ENCODE results near the gene ZBTB24. TPM values are rescaled to one million over a fixed set of nuclear protein-coding genes. Genes with fewer than 3 reads are reported as not detected.

Gene ZBTB24
- total and polyA plus RNA-seq, 2 of the 13 experiments (the other 11 are each of a cell fraction or from before 2014, with no cell fraction given) = 1.5 to 6.2 TPM

DNA sequence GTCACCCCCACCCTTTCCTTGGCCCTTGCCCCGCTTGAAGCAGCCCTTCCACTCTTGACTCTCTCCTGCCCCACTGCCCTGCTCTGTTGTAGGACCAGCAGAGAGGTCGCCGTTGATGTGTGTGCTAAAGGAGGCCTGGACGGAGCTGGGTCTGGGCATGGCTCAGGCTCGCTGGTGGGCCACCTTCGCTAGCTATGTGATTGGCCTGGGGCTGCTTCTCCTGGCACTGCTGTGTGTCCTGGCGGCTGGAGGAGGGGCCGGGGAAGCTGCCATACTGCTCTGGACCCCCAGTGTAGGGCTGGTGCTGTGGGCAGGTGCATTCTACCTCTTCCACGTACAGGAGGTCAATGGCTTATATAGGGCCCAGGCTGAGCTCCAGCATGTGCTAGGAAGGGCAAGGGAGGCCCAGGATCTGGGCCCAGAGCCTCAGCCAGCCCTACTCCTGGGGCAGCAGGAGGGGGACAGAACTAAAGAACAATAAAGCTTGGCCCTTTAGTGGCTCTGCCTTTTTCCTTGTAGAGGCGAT, 39.5 kb downstream of the ZBTB24 start:
- H3K27ac ChIP-seq (ENCODE audit: extremely low read length, insufficient read depth, low read length) = no peak overlapping the region
- intact Hi-C loops (cut with micrococcal nuclease; ENCODE audit: unreplicated experiment) = no loop called here
- H3K9ac ChIP-seq (ENCODE audit: insufficient read depth, low read depth, low read length) = no peak overlapping the region
- peaks cover 25% of the 10 kb centered on the region for H3K4me1 ChIP-seq (ENCODE audit: insufficient read depth, low read length)
- no peak for ATAC-seq
- in situ Hi-C loops (cut with HindIII; ENCODE audit: extremely low pct_ligation_motif_present, low pct_unique_long_range_greater_than_20kb) = loop anchor here (5.0 kb wide), 1 partner anchor 61 kb away; the partner anchor contains the start of gene CD164
- H4K20me1 ChIP-seq (ENCODE audit: insufficient read depth, low read length) = no peaks in the 10 kb centered on the region
- CTCF ChIA-PET (ENCODE audit: low intra/inter-chr PET ratio, low total read pairs) = no interaction called here
- POLR2A ChIA-PET = interaction anchor here (1.2 to 1.4 kb wide), 2 partner anchors 13 to 61 kb away, joined by 3 to 5 read pairs; partner anchors contain the start of gene CD164
- WGBS (ENCODE audit: low lambda C conversion rate) = 97% methylated on average over 9 of the region's 10 CpGs
- peaks cover 9% of the 10 kb centered on the region for H3K79me2 ChIP-seq (ENCODE audit: insufficient read depth, low read length)
- no TSS peak for BruUV-seq (replicated peaks)
- H2AFZ ChIP-seq (ENCODE audit: low read length) = no peak overlapping the region
- no peak overlapping the region for H3K4me2 ChIP-seq (ENCODE audit: low read depth, low read length)
- DNase-seq (ENCODE audit: low spot score) = no peak
- H3K9me3 ChIP-seq (ENCODE audit: low read length) = no peaks in the 10 kb centered on the region
- H3K4me3 ChIP-seq (replicated peaks in 1 of 3; ENCODE audit: insufficient read depth in 1 of 3, low read depth in 2 of 3, low read length in 3 of 3) = no peak overlapping the region
- FAIRE-seq = no peak
- H3K27me3 ChIP-seq (ENCODE audit: control insufficient read depth in 1 of 2, insufficient read depth in 2 of 2, low read length in 2 of 2) = no peaks in the 10 kb centered on the region; a peak in 1 of 5 replicates
- H3K36me3 ChIP-seq (replicated peaks in 1 of 2; ENCODE audit: control insufficient read depth in 1 of 2, insufficient read depth in 2 of 2, low read length in 2 of 2) = peaks cover 2 to 10% of the 10 kb centered on the region in 2 experiments; a peak in 3 of 5 replicates
- TF ChIP-seq PCBP2 (optimal IDR thresholded peaks at IDR 0.05; ENCODE audit: low read depth, low read length, poor library complexity, severe bottlenecking) (no peak), RARA (CRISPR knock-in tag; IDR thresholded peaks at IDR 0.05) (no peak), SAFB2 (CRISPR knock-in tag; IDR thresholded peaks at IDR 0.05; ENCODE audit: borderline replicate concordance, low read depth) (no peak), NONO (IDR thresholded peaks at IDR 0.05) (no peak), NONO (CRISPR knock-in tag; conservative IDR thresholded peaks at IDR 0.05) (no peak), REL (CRISPR knock-in tag; conservative IDR thresholded peaks at IDR 0.05) (no peak), KAT2B (IDR thresholded peaks at IDR 0.05; ENCODE audit: borderline replicate concordance, low read depth, low read length) (no peak), TEAD2 (CRISPR knock-in tag; IDR thresholded peaks at IDR 0.05) (no peak), ARNT2 (CRISPR knock-in tag; IDR thresholded peaks at IDR 0.05; ENCODE audit: low read depth) (no peak), ZNF878 (CRISPR knock-in tag; IDR thresholded peaks at IDR 0.05) (no peak), ZNF142 (CRISPR knock-in tag; IDR thresholded peaks at IDR 0.05) (no peak), RBFOX2 (IDR thresholded peaks at IDR 0.05; ENCODE audit: low read depth, low read length) (no peak)
- TF ChIP-seq, protein P1, sequence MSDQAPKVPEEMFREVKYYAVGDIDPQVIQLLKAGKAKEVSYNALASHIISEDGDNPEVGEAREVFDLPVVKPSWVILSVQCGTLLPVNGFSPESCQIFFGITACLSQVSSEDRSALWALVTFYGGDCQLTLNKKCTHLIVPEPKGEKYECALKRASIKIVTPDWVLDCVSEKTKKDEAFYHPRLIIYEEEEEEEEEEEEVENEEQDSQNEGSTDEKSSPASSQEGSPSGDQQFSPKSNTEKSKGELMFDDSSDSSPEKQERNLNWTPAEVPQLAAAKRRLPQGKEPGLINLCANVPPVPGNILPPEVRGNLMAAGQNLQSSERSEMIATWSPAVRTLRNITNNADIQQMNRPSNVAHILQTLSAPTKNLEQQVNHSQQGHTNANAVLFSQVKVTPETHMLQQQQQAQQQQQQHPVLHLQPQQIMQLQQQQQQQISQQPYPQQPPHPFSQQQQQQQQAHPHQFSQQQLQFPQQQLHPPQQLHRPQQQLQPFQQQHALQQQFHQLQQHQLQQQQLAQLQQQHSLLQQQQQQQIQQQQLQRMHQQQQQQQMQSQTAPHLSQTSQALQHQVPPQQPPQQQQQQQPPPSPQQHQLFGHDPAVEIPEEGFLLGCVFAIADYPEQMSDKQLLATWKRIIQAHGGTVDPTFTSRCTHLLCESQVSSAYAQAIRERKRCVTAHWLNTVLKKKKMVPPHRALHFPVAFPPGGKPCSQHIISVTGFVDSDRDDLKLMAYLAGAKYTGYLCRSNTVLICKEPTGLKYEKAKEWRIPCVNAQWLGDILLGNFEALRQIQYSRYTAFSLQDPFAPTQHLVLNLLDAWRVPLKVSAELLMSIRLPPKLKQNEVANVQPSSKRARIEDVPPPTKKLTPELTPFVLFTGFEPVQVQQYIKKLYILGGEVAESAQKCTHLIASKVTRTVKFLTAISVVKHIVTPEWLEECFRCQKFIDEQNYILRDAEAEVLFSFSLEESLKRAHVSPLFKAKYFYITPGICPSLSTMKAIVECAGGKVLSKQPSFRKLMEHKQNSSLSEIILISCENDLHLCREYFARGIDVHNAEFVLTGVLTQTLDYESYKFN (CRISPR knock-in tag; conservative IDR thresholded peaks at IDR 0.05) = no peak
